ENCODE measurements around the gene IL13.

DNA sequence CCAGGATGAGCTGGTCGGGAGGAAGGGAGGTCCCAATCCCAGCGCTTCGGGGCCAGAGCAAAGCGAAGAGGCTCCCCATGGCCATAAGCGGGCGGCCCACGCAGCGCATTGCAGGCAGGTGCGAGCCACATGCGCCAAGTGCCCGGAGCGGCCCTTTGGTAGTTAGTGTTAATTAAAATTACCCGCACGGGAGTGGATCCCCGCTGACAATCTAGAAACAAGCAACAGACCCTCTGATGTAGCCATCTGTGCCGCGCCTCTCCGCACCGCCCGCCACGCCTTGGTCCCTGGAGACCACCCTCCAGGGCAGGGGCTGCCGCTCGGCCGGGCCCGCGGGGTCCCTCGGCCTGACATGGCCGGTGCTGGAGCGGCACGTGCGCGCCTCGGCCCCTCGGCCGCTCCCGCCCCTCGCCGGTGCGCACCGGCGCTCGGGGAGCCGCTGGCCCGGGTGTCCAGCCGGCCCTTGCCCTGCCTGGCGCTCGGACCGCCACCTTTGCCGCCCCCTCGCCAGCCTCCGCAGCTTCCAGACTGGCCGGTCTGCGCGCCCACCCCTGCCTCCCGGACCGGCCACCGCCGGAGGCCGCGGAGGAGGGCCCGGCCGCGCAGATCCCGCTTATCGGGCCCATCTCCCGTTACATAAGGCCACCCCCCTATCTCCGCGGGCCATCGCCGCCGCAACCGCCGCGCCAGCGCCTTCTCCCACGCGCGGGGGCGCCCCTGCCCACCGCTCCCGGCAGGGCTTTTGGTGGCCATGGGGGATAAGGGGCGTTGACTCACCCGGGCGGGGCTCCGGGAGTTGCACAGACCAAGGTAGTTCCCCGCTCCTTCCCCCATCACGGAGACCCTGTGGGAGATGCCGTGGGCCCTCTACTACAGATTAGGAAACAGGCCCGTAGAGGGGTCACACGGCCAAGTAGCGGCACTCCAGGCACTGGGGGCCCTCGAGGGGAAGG lies 1.9 kb upstream of the IL13 start:
- TF ChIP-seq, protein P1, sequence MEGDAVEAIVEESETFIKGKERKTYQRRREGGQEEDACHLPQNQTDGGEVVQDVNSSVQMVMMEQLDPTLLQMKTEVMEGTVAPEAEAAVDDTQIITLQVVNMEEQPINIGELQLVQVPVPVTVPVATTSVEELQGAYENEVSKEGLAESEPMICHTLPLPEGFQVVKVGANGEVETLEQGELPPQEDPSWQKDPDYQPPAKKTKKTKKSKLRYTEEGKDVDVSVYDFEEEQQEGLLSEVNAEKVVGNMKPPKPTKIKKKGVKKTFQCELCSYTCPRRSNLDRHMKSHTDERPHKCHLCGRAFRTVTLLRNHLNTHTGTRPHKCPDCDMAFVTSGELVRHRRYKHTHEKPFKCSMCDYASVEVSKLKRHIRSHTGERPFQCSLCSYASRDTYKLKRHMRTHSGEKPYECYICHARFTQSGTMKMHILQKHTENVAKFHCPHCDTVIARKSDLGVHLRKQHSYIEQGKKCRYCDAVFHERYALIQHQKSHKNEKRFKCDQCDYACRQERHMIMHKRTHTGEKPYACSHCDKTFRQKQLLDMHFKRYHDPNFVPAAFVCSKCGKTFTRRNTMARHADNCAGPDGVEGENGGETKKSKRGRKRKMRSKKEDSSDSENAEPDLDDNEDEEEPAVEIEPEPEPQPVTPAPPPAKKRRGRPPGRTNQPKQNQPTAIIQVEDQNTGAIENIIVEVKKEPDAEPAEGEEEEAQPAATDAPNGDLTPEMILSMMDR (IDR thresholded peaks at IDR 0.05) = no peak
- TF ChIP-seq POLR2A (IDR thresholded peaks at IDR 0.05) = no peak
